Left colon (tissue), 2 donors: ENCODE data around the gene INSYN2A. TPM values are rescaled to one million over a fixed set of nuclear protein-coding genes. Genes with fewer than 3 reads are reported as not detected.

ENCODE experiments used
- ATAC-seq: fragments of 200-7000 bp; cut with Tn5 transposase; one replicate; pipeline ENCODE4 v1.9.1; 2020; ENCODE audit warnings: mild to moderate bottlenecking, moderate library complexity
- DNase-seq, 2 donors: peaks; one replicate each; pipeline ENCODE4 v3.0.0-alpha.2; 2020
- intact Hi-C, 2 donors: fragments of 100-400 bp; cut with DNase I in 1 of 2; cut with micrococcal nuclease in 1 of 2; formaldehyde crosslinking; loops; one replicate each; pipeline versions ENCODE4 v1.11.2 to v1.14.0; 2022; cut with DNase I, micrococcal nuclease
- total RNA-seq, 2 donors: library from RNA; stranded (reverse); fragmentation: NEBNext Ultra II Directional; extraction: Animal tissue kit (Norgen Biotek cat#: 25700); gene quantifications; one replicate each; pipeline ENCODE4 v1.2.1, GENCODE V29; 2021
- donor health status: DM: no; HTN: no; CAD: no.
- donor health status: DM: yes; HTN: yes; CAD: no.

INSYN2A gene
- total RNA-seq, 2 donors from 2014 or later: 0.08 to 0.15 TPM

DNA sequence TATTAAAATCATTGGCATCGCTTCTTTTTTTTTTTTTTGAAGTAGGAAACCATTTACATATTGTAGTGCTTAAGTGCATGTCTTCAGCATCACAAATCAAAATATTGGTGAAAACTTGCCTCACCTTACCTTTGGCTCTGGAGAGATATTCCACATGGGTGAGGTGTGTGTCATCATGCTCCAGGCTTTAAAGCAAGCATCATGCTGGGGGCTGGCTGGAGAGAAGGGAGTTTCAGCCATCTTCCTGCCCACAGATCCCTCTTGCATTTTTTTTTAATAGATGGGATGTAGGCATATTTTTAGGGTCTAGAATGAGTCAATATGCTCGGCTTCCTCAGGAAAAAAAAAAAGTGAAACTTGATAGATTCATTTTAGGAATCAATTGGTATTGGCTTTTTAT is 2.3 kb upstream of the INSYN2A start:
- ATAC-seq (no peak), DNase-seq (no peak)
- intact Hi-C loops: no loop called here

DNA sequence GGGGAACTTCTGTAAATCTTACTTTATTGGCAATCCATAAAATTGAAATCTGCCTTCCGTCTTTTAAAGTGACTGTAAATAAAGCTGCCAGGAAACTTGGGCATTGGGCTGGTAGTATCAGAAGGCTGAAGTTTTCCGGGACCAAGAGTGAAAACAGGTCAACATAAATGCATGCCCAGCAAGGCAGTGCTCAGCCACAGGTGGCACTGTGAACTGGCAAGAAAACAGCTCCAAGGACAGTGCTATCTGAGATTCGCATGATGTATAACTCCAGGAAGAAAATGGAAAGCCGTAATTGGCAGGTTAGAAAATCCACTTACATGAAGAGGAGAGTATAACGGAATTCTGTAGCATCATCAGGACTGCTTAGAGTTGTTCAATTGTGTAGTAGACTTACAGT is 1.9 kb upstream of the INSYN2A start:
- ATAC-seq (peak; percentile 31), DNase-seq (no peak)
- intact Hi-C loops: no loop called here

DNA sequence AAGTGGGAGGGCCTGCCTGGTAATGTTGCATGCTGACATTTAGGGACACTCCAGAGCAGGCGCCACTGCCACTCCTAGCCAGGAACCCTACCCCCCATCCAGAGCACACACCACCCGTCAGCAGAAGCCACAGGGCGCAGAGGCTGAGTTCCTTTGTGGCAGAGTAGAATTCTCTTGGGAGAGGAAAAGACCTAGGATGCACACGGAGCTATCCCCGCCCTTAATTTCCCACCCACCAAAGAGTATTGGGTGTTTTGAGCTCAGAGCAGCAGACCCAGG is 702 bp upstream of the INSYN2A start:
- DNase-seq: no peak
- no peak for ATAC-seq
- intact Hi-C loops: no loop called here

DNA sequence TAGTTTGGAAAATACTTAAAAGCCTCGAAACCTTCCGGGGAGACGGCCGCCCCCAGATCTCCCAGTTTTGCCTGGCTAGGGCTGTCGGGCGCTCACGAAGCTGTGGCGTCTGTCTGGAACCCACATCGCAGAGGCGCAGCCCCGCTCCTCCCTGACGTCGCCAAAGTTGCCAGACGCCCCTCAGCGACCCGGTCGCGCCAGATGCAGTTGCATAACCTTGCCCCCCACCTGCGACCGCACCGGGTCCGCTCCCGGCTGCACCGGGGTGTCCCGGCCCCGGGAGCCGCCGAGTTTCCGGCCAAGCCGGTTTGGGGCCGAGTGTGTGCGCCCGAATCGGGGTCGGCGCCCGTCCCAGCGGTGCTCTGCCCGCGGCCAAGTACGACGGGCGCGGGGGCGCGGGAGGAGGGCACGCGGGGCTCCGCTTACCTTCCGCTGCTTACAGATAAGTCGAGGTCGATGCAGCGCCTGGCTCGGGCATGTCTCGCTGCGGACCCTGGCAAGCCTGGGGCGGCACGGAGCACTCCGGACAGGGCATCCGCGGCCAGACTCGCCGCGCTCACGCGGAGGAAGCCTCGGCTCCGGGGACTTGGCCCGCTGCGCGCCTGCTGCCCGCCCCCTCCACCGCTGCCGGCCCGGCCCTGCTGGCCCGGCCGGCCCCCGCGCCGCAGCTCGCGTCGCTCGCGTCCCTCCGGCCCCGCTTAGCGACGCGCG is 665 bp downstream of the INSYN2A start:
- ATAC-seq (peak; percentile 22), DNase-seq (peak in 1 of 2 donors; percentile 11)
- intact Hi-C loops: no loop called here

DNA sequence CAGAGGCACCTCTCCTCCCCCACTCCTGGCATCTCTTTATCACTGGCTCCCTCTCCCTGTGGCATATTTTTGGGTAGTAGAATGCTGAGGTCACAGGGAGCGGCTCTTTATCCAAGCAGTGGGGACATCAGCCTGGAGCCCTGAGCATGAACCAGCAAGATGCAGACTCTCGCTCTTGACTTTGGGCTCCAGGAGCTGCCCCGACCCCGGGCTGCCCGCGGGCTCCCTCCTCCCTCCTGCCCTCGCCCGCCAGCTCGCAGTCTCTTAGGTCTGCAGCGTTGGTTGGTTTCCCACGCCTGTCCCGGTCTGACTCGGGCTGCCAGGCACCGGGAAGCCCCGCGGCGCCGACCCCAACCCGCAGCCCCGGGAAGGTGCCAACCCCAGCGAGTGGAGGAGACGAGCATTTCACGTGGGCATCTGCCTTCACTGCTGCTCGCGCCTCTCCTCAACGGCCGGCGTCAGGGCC is 1.3 kb downstream of the INSYN2A start:
- intact Hi-C loops: no loop called here
- DNase-seq: no peak
- ATAC-seq: no peak

DNA sequence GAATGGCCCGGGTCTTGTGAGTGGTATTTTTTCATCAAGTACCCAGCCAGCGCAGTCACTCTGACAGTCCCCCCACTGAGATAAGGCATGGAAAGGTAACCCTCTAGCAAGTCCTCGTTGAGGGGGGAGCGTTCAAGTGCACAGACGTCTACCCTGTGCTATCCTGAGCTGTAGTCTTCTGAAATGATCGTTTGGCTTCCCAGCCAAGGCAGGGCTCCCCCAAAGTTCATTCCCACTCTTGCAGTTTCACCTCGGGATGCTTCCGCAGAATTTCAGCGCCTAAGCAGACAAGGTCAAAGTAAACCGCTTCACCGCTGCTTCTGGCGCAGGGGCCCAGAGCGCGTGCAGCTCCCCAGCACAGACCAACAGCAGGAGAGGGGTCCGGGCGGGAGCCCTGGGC is 1.8 kb downstream of the INSYN2A start:
- DNase-seq (no peak), ATAC-seq (no peak)
- intact Hi-C loops: no loop called here

DNA sequence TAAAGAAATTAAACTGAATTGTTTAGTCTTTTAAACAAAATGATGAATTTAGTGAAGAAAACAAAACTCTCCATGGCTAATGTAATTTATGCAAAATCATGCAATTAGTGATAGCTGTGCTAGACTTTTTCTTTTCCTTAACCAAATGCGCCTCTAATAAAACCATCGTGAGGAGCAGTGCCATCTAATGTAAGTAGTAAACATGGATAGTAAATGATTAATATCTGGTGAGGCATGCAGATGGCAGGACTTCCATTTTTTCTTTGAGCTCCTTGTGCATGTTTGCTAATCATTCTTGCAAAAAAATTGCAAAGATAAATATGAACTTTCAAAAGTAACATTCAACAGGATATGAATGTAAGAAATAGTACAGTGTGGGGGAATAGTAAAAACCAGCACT is 2.3 kb downstream of the INSYN2A start:
- DNase-seq: no peak
- intact Hi-C loops: no loop called here
- no peak for ATAC-seq

DNA sequence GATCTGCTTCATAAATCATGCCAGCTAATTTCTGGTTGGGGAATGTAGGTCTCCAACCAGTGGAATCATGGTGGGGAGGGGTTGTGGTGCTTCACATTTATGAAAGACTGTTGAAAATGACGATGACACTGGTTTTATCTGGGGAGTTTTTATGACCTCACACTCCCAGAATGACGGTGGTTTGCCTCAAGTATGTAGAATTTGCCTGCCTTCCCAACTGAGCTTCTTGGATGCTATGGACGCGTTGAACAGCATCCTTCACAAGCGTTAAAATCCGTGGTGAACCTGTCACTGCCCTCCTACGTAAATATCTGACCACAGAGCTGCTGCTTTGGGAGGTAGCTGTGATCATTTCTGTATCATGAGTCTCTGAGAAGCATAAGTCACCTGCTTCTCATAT is 3.3 kb downstream of the INSYN2A start:
- intact Hi-C loops: no loop called here
- ATAC-seq (no peak), DNase-seq (no peak)

DNA sequence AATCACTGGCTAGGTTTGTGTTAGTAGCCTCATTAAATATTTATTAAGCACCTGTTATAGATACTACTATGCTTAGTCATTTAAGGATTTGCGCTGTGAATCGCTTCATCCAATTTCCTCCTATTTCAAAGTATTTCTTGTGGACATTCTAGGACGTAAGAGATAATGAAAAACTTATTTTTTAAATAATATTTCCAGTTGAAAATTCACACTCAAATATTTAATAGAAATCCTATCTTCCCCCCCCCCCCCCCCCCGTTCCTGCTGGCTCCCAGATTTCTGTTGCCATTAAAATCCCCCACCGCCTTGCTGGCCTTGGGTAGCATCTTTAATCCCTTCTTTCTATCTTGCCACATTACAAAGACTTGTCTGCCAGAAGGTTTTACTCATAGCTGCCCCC is 6.0 kb downstream of the INSYN2A start:
- no peak for ATAC-seq
- intact Hi-C loops: no loop called here

DNA sequence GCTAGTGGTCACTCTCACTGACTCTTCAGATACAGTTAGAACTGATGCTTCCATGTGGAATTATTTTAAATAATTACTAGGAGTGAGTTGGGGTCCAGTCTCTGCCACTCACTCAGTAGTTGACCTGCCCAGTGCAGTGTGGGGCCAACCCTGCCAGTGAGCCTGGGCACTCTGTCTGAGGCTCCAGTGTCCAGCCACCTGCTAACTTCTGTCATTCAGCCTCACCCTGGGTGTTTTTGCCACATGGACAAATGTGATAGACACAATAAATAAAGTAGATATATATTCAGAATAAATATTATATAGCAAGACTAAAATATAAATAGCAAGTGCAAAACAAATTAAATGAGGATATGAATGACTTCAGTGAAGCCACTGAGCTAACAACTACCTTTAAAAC is 7.2 kb downstream of the INSYN2A start:
- intact Hi-C loops: no loop called here
- ATAC-seq (no peak), DNase-seq (no peak)

More for the DNA sequence above, 6.0 kb downstream of the INSYN2A start:
- DNase-seq: no peak

DNA sequence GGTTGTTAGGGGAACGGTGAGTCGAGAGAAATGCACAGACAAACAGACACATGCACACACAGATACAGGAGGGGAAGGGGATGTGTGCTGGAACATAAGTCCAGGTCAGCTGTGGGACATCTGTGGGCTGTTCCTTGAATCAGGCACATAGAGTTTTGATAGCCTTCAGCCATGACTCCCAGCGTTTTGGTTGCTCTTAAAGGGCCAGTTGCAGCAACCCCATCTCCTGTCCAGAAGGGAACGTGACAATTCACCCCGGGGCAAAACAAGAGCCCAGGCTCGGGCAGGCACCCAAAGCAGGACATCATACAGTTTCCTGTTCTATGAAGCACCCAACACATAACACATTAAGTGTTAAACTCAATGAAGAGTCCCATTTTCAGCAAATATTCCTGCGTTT is 9.6 kb downstream of the INSYN2A start:
- ATAC-seq (no peak), DNase-seq (no peak)
- intact Hi-C loops: no loop called here

DNA sequence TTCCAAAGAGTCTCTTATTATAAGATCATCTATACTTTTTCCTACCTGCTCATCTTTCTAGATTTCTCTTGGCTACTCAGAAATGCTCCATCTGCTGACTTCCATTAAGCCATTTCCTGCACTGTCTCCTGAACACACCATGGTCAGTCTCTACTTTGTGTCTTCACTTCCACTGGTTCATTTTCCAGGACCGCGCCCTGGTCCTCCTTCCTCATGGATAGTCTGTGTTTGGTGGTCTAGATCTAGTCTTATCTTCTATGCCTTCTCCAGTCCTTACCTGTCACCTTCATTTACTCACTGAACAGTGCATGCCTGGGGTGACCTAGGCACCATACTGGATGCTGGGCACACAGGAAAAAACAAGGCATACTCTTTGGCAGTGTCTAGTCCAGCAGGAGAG is 11.8 kb downstream of the INSYN2A start:
- no peak for ATAC-seq
- no peak for DNase-seq
- intact Hi-C loops: no loop called here

DNA sequence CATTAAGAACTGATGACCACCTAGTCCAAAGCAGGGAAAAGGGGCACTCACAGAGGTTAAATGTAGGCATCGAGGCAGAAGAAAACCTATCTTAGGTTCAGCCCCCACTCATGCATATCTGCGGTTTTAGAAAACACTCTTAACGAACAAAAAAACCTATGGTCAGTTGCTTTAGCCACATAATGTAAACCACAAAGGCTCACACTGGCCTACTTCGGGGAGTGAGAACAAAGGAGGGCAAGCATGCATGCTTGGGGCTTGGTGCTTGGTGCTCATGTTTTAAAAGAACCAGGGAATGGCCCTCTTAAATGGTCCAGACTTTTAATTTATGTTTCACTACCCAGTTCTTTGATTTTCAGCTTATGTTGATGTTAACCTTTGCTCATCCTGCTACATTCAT is 14.2 kb downstream of the INSYN2A start:
- ATAC-seq (no peak), DNase-seq (no peak)
- intact Hi-C loops: no loop called here

DNA sequence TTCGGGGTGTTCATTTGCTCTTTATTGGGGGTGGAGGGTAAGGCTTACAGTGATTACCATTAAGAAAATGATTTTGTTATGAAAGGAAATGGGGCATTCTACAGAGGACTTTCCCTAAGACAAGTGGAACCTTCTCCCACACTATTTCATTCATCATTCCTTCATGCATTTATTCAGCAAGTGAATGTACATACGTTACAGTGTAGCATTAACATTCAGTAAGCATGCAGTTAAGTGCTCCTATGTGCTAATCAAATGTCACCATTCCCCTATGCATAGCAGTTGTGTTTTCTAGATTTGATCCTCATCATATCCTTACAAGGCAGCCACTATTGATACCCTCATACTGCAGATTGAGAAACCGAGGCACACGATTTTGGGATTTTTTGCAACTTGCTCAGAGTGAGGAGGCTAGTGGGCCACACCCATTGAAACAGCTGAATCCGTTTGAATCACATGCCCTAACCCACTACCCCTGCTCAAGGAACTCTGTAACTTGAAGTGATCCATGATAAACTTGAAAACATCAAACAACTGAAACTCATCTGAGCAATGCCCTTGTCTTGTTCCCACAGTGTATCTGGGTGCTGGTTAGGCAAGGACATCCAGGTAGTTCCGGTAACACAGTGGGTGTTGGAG is 16.7 kb downstream of the INSYN2A start:
- no peak for DNase-seq
- intact Hi-C loops: no loop called here
- no peak for ATAC-seq

DNA sequence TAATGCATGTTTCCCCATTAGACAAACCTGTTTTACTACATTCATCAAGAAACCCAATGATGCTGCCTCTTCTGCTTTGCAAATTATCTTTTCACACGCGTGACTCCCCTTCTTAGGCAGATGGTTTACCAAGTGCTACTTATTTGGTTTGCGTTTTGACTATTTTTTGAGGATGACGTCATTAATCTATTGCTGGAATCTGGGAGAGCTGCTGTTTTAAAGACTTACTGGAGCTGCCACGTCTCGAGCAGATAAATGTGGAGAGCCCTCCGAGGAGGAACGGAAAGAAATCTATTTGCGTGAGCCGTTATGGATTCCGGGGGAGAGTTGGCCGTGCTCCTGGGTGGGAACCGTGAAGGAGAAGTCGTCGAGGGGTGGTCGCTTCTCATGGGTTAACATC is 19.7 kb downstream of the INSYN2A start:
- DNase-seq (no peak), ATAC-seq (no peak)
- intact Hi-C loops: no loop called here

DNA sequence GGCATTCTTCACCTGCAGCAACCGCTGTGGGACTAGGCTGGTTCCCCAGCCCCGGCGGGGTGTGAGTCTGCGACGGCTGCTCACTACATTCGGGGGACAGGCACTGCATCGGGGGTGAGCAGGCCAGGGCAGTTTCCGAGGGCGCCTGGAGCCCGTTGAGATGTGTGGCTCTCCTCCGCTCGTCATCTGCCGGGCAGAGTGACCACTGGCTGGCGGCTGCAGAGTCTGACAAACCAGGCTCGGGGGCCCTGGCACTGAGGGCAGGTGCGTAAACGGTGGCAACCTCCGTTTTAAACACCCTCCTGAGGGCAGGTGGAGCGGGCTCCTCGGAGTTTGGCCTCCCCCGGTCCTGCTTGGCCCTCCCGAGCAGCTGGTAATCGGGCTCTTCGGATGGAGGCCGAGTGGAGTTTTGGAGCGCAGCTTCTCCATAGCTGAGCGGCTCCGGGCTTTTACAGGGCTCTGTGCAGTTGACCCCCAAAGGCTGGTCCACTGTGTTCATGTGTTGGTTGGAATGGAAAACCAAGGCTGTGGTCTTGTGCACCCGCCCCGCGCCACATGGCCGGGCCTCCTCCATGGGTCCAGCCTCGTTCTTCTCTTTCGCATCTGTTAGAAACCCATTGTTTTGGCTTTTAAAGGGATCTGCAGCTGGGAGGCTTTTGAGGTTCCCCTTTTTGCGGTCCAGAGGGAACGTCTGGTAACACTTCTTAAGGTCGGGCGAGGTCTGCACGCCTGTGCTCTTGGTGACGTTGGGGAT is 20.9 kb downstream of the INSYN2A start:
- intact Hi-C loops: no loop called here
- no peak for DNase-seq
- no peak for ATAC-seq

DNA sequence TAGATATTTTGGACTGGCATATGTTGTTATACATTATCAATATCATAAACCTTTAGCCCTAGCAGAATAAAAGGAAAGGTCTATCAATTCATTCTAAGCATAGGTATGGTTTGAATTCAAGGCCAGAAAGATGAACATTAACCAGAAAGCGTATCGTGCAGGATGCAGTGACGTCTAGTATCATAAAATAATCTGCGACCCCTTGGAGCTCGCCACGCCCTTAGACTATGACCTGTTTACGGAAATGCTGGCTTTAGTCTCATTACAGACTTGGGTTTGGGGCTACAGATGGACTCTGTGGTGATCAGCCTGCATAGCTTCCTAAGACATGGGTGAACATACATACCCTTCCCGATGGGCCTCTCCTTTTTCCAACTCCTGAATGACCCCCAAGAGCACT is 21.5 kb downstream of the INSYN2A start:
- ATAC-seq (peak; percentile 86), DNase-seq (no peak)
- intact Hi-C loops: no loop called here

DNA sequence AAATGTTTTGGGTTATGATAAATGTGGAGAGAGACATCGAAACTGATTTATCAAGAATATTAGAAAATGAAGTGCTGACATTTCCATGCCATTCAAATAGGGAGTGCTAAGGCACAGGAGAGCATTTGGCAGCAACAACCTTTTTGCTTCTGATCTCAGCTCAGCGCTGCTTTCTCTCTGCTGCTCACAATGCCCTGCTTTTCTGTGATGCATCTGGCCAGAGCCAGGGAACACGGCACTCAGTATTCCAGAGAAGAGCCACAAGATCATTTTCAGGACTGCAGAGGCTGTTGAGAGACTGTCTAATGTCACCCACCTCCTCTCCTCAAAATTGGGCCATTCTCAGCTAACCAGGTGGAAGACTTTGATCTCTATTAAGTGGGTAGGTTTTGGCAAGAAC is 28.1 kb downstream of the INSYN2A start:
- intact Hi-C loops: no loop called here
- ATAC-seq: no peak
- DNase-seq: no peak

DNA sequence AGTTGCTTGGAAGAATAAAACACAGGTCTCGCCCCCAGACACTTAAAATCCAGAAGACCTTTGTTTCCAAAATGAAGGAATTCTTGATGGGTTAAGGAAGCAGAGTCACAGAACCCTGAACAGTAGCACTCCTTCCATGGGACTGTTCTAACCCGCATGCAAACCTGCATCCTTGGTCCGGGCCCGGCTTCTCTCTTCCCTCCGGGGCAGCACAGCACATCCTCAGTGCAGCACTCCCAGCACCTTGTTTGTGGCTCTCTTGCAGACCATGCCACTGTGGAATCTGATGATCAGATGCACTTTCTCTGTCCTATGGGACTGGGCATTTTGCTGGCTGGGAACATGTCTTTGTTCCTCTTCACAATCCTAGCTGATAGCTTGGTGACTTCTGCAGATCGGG is 33.5 kb downstream of the INSYN2A start:
- ATAC-seq: peak; percentile 3
- intact Hi-C loops: no loop called here

DNA sequence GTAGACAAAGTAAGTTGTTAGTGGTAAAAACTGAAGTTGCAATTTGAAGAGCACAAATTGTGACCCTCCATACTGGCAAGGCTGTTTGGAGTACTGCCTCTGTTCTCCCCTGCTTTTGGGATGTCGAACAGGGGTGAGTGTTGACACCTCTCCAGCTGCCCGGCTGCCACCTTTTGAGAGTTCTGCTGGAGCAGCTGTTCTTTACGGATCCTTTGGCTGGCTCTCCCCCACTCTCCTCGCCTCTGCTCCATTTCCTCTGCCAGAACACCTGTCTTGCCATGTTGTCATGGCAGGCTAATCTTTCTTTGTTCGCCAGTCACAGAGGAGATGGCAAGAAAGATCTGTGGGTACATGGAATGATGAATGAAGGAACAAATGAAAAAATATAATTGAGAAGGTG is 34.9 kb downstream of the INSYN2A start:
- DNase-seq: no peak
- intact Hi-C loops: no loop called here
- no peak for ATAC-seq

More for the DNA sequence above, 33.5 kb downstream of the INSYN2A start:
- no peak for DNase-seq
